Effector memory CD4-positive, alpha-beta T cell (primary cell): ENCODE measurements around the gene NDUFB7.
A peak's percentile ranks its signal among the peaks of the same experiment; 100 is the strongest.

Experiments used
- DNase-seq, 3 donors: peaks; one replicate each; pipeline ENCODE4 v3.0.0-alpha.2; 2020
- H3K27ac ChIP-seq: 2 replicates; pipeline ENCODE4 v1.7.0; 2013; ENCODE audit warnings: mild to moderate bottlenecking, low read length, moderate library complexity; ENCODE audit not compliant: insufficient read depth, poor library complexity, severe bottlenecking
- H3K27me3 ChIP-seq: replicated peaks from 2 replicates; pipeline ENCODE4 v1.7.0; 2013; ENCODE audit warnings: mild to moderate bottlenecking, low read length; ENCODE audit not compliant: insufficient read depth, control insufficient read depth, poor library complexity, severe bottlenecking
- H3K36me3 ChIP-seq: 2 replicates; pipeline ENCODE4 v1.7.0; 2013; ENCODE audit warnings: mild to moderate bottlenecking, low read length, moderate library complexity; ENCODE audit not compliant: control insufficient read depth, insufficient read depth
- H3K4me1 ChIP-seq: 2 replicates; pipeline ENCODE4 v1.7.0; 2013; ENCODE audit warnings: low read length, mild to moderate bottlenecking; ENCODE audit not compliant: control insufficient read depth, insufficient read depth, poor library complexity, severe bottlenecking
- H3K4me3 ChIP-seq: 2 replicates; pipeline ENCODE4 v1.7.0; 2013; ENCODE audit warnings: low read length, low read depth, mild to moderate bottlenecking; ENCODE audit not compliant: insufficient read depth, poor library complexity, severe bottlenecking
- H3K9me3 ChIP-seq: 2 replicates; pipeline ENCODE4 v1.7.0; 2013; ENCODE audit warnings: mild to moderate bottlenecking, low read length, moderate library complexity; ENCODE audit not compliant: control insufficient read depth

Gene NDUFB7

GRCh38 chr19:14563590-14563926 is 8.3 kb downstream of the NDUFB7 start:
- Histone ChIP-seq H3K27me3 (no peaks in the 10 kb centered on the region), H3K27ac (no peak overlapping the region), H3K9me3 (no peaks in the 10 kb centered on the region), H3K4me1 (no peaks in the 10 kb centered on the region), H3K4me3 (no peak overlapping the region), H3K36me3 (peaks cover 40% of the 10 kb centered on the region)
- no peak for DNase-seq

- Histone ChIP-seq H3K4me1 (no peaks in the 10 kb centered on the region), H3K27ac (no peak overlapping the region), H3K27me3 (no peaks in the 10 kb centered on the region), H3K9me3 (no peaks in the 10 kb centered on the region), H3K4me3 (no peak overlapping the region), H3K36me3 (peaks cover 40% of the 10 kb centered on the region)
- no peak for DNase-seq
These were observed 8.9 kb downstream of the NDUFB7 start for GRCh38 chr19:14562660-14563589.

GRCh38 chr19:14561847-14562351 is 10.0 kb downstream of the NDUFB7 start:
- Histone ChIP-seq H3K27me3 (no peaks in the 10 kb centered on the region), H3K4me1 (peaks cover under 1% of the 10 kb centered on the region), H3K36me3 (peaks cover 40% of the 10 kb centered on the region), H3K4me3 (no peak overlapping the region), H3K27ac (no peak overlapping the region), H3K9me3 (no peaks in the 10 kb centered on the region)
- DNase-seq, result no peak

- no peaks in the 10 kb centered on the region for H3K27me3 ChIP-seq
- H3K27ac ChIP-seq, result no peak overlapping the region
- no peak for DNase-seq
- H3K36me3 ChIP-seq, result peaks cover 39% of the 10 kb centered on the region
- H3K4me1 ChIP-seq, result peaks cover 6% of the 10 kb centered on the region
- no peak overlapping the region for H3K4me3 ChIP-seq
- H3K9me3 ChIP-seq, result no peaks in the 10 kb centered on the region
These were observed 10.6 kb downstream of the NDUFB7 start for GRCh38 chr19:14561249-14561648.

- Histone ChIP-seq H3K4me3 (no peak overlapping the region), H3K9me3 (no peaks in the 10 kb centered on the region), H3K36me3 (peaks cover 34% of the 10 kb centered on the region), H3K27me3 (no peaks in the 10 kb centered on the region), H3K4me1 (peaks cover 6% of the 10 kb centered on the region), H3K27ac (no peak overlapping the region)
- no peak for DNase-seq
These were observed 11.1 kb downstream of the NDUFB7 start for GRCh38 chr19:14560776-14561108.

- Histone ChIP-seq H3K4me3 (no peak overlapping the region), H3K4me1 (peaks cover 6% of the 10 kb centered on the region), H3K27ac (no peak overlapping the region), H3K36me3 (peaks cover 28% of the 10 kb centered on the region), H3K27me3 (no peaks in the 10 kb centered on the region), H3K9me3 (no peaks in the 10 kb centered on the region)
- DNase-seq, result no peak
These were observed 11.7 kb downstream of the NDUFB7 start for GRCh38 chr19:14559916-14560775.

- Histone ChIP-seq H3K27me3 (no peaks in the 10 kb centered on the region), H3K4me1 (peaks cover 6% of the 10 kb centered on the region), H3K36me3 (peaks cover 16% of the 10 kb centered on the region), H3K27ac (no peak overlapping the region), H3K9me3 (no peaks in the 10 kb centered on the region), H3K4me3 (no peak overlapping the region)
- no peak for DNase-seq
These were observed 13.3 kb downstream of the NDUFB7 start for GRCh38 chr19:14558370-14559066.

- peak; percentile 36 to 56 (median 40) for DNase-seq
- Histone ChIP-seq H3K4me3 (peak overlapping the region; percentile 25), H3K36me3 (no peaks in the 10 kb centered on the region), H3K27me3 (no peaks in the 10 kb centered on the region), H3K4me1 (peaks cover 6% of the 10 kb centered on the region), H3K27ac (no peak overlapping the region), H3K9me3 (no peaks in the 10 kb centered on the region)
These were observed 15.1 kb downstream of the NDUFB7 start for GRCh38 chr19:14556662-14557188.

- no peak for DNase-seq
- Histone ChIP-seq H3K9me3 (no peaks in the 10 kb centered on the region), H3K27ac (no peak overlapping the region), H3K4me3 (peak overlapping the region; percentile 25), H3K4me1 (peaks cover 12% of the 10 kb centered on the region), H3K27me3 (no peaks in the 10 kb centered on the region), H3K36me3 (no peaks in the 10 kb centered on the region)
These were observed 15.8 kb downstream of the NDUFB7 start for GRCh38 chr19:14555918-14556661.
